ENCODE measurements around the gene EHD4.

The EHD4 gene

DNA sequence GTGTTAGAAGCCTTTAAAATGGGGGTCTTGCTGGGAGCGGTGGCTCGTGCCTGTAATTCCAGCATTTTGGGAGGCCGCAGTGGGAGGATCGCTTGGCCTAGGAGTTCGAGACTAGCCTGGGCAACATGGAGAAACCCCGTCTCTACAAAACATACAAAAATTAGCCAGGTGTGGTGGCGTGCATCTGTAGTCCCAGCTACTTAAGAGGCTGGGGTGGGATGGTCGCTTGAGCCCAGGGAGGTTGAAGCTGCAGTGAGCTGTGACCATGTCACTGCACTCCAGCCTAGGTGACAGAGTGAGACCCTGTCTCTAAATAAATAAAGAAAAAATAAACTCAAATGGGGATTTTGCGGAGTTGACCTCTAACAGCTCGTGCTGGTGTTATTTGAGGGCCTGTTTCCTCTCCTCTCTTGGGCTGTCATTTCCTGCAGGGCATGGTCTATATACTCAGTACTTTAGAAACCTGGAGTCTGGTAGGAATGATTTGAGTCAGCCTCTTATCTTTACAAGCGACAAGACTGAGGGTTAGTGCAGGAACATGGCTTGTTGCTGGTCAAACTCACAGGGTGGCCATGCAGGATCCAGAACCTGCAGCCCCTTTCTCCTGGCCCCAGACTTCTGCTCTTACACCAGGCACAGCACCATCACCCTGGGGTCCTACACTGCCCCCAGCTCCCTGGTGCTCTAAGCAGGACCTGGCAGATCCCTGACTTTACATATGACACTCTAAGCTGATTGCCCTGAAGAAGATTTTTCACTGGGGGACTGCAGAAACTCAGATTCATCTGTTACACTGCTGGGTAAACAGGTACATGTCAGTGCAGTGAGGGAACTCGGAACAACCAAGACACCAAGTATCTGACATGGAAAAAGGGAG lies 15.1 kb downstream of the EHD4 start:
- no peak for DNase-seq (ENCODE audit: low read depth in 2 of 2)

DNA sequence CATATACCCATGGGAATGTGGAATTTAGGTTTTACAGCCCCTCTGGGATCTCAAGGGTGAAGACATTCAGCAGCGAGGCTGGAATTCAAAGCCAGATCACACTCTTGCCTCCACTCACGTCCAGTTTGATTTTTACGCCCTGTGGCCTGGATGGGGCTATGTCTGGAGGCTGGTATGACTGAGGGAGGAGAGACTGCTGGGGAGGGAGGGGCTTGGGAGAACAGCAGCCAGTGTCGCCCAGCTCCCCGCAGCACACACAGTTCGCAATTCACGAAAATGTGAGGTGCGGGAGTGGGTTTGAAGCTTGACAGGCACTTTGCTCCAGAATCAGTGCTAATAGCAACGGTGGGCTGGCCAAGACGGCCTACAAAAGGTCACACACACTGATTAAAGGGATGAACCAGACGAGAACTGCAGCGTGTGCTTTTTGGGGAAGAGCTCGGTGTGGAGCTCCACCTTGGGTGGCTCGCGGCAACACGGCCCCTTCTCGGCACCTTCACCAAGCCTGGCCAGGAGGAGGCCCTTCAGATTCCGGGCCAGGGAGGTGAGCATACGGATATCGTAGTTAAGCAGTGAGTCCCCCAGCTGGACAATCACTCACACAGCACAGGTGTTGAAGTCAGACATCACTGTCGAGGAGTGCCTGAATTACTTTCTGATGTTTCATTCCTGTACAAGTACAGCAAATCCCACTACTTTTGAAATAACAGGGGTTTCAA lies 16.4 kb downstream of the EHD4 start:
- no peak for DNase-seq (ENCODE audit: low read depth in 2 of 2)

DNA sequence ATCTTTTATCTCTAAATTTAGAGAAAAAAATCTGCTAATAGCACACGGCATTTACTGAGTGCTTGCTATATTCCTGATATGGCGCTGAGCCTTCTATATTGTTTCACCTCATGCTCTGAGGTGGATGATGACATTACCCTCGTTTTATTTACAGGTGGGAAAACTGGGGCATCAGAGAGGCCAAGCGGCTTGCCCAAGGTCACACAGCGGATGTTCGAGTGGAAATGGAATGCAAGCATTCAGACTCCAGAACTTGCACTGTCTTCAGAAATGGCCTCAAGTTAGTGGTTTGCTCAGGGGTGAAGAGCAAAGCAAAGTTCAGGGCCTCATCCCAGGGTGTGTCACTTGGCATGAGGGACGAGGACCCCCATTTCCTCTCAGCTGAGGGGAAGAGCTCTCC lies 17.3 kb downstream of the EHD4 start:
- no peak for DNase-seq (ENCODE audit: low read depth in 2 of 2)

DNA sequence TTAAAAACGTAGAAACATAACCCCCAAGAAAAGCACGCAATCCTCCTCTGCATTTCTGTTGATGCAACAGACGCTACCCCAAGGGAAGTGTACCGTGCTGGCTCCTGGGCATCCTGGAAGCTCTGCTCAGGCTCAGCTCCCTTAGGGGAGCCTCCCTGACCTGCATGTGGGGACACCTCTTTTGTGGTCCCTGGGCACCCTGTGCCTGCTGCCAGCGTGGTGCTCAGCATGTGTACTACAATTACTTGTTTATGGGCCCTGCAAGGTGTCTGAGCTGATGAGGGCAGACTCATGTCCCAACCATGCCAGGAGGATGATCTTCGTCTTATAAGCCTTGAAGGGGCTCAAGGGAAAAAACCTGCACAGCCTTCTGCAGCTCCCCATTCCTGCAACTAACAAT lies 18.3 kb downstream of the EHD4 start:
- no peak for DNase-seq (ENCODE audit: low read depth in 2 of 2)

DNA sequence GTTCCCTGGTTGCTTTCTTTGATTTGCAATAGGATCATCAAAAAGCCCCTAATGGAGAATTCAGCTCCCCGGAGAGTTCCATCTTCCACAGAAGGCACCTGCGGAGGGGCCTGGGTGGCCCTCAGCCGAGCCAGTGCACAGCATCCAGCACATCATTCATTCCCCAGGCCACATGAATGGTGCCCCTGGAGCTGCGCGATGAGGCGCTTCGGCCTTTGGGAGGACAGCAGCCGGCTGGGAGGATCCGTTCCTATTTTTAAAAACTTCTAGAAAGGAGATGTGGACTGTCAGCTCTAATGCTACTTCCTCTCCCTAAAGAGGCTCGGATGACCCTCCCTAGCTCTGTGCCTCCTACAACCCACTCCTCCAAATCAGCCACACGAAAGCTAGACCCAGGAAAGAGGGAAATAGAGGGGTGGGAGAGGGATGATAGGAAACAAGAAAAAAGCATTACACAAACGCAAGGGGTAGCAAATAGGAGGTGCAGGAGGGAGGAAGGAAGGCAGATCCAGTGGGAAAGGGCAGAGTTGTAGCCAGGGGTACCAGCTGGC lies 20.3 kb downstream of the EHD4 start:
- no peak for DNase-seq (ENCODE audit: low read depth in 2 of 2)

GRCh38 chr15:41951571-41951970 lies 20.8 kb downstream of the EHD4 start:
- DNase-seq (ENCODE audit: low read depth in 2 of 2) = no peak

GRCh38 chr15:41950489-41950888 lies 21.9 kb downstream of the EHD4 start:
- no peak for DNase-seq (ENCODE audit: low read depth in 2 of 2)

DNA sequence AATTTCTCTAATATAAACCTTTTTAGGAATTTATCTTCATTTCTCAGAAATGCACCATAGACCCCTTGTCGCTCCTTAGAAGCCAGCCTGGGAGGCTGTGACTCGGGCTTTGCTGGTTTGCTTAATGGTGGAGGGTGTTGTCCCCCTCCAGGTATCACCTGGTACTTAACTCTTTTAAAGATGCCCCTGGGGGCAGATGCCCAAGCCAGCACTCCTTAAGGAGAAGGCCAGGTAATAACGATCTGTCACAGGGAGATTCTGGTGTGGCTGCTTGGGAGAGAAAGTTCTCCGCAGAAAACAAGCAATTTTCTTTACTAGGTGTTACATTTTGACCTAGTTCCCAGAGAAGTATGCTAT lies 22.3 kb downstream of the EHD4 start:
- DNase-seq (ENCODE audit: low read depth in 2 of 2) = no peak

GRCh38 chr15:41949401-41950126 lies 22.8 kb downstream of the EHD4 start:
- DNase-seq (ENCODE audit: low read depth in 2 of 2) = no peak

GRCh38 chr15:41948490-41948889 lies 23.9 kb downstream of the EHD4 start:
- DNase-seq (ENCODE audit: low read depth in 2 of 2) = no peak

- DNase-seq (ENCODE audit: low read depth in 2 of 2) = no peak
These were observed 25.4 kb downstream of the EHD4 start for GRCh38 chr15:41946970-41947369.

GRCh38 chr15:41945731-41946130 lies 26.6 kb downstream of the EHD4 start:
- DNase-seq (ENCODE audit: low read depth in 2 of 2) = no peak

DNA sequence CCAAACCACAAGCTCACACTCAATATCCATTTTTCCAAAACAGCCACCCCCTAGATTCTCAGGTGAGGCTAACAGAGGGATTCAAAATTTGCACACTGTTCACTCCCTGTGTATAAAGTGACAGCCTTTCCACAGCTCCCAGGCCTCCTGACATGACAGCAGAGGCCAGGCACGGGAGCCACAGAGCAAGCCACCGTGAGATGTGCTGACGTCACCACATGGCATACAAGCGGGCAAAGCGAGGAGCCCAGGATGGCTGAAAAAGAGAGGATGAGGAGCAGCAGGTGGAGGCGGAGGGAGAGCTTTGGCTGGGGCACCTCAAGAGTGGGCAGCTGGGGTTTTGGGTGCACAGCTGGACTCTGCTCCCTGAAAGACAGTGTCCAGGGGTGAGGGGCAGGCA lies 27.1 kb downstream of the EHD4 start:
- no peak for DNase-seq (ENCODE audit: low read depth in 2 of 2)

- DNase-seq (ENCODE audit: low read depth in 2 of 2) = no peak
These were observed 27.9 kb downstream of the EHD4 start for GRCh38 chr15:41944313-41944940.

GRCh38 chr15:41943543-41944312 lies 28.6 kb downstream of the EHD4 start:
- no peak for DNase-seq (ENCODE audit: low read depth in 2 of 2)

- no peak for DNase-seq (ENCODE audit: low read depth in 2 of 2)
These were observed 29.5 kb downstream of the EHD4 start for GRCh38 chr15:41942886-41943285.

DNA sequence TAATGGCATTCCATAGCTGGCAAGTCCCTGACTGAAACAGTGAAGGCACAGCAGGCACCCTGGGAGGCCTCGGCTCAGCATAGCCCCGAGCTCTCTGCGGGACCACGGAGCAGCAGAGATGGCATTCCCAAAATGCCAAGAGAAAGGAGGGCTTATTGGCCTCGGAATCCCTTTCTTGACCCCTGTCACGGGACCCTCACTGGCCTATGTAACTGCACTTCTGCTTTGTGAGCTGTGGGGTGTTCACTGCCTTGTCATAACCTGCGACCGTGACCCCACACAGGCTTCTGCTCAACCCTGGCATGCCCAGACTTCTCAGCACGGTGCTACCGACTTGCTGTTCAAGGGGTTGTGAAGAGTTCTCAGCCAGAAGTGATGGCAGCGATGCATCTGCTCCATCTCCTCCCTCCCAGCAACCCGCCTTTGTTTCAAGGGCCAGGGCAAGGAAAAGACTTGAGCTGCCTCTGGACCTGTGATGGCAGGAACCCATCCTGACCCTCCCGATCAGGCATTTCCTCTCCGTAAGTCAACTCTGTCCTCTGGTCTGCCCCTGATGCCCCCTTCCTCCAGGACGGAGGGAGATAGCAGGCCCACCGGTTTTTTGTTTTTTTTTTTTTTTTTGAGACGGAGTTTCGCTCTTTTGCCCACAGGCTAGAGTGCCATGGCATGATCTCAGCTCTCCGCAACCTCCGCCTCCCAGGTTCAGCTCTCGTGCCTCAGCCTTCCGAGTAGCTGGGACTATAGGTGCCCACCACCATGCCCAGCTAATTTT lies 30.5 kb downstream of the EHD4 start:
- DNase-seq (ENCODE audit: low read depth in 2 of 2) = no peak

DNA sequence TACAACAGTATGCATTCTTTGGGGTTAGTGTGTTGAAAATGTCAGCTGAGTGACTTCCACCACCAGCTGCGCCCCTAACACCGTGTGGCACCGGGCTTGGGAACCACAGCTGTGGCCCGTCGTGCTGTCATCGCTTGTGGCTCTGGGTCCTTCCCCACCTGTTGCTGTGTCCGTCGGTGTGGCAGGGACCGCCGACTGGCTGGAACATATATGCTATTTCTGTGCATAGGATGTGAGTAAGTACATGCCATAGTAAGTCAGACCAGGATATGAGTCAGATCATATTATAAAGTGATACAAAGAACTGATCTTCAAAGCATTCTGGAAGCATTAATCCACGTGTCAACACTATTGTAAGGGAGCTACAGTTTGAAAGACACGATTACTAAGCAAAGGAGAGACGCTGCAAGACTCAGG lies 31.9 kb downstream of the EHD4 start:
- DNase-seq (ENCODE audit: low read depth in 2 of 2) = peak in 1 of 2 donors; percentile 27

GRCh38 chr15:41939986-41940385 lies 32.4 kb downstream of the EHD4 start:
- no peak for DNase-seq (ENCODE audit: low read depth in 2 of 2)

DNA sequence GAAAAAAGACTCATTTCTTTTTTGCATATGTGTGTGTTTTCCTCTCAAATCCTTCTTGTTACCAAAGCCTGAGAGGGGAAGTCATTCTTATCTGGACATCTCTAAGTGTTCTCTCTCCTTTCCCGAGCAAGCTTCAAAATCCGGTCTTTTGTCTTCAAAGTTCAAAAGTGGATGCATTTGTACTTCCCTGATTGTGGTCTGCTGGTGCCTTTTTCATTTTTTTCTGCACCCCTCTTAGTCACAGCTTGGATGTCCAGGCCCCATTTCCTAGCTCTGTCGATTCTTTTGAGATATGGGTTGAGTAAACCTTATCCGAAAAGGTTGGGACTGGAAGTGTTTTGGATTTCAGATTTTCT lies 34.8 kb downstream of the EHD4 start:
- DNase-seq (ENCODE audit: low read depth in 2 of 2) = no peak

Data from stimulated activated CD8-positive, alpha-beta memory T cell treated with anti-CD3 and anti-CD28 coated beads, Interleukin-15, amount 100 ng/mL, for 4 hours (primary cell).